HG03432 (cell line): ENCODE results near the gene MAGI2.
"Not testable (repeated sequence)": the region's sequence is repeated elsewhere in the genome, so short reads cannot be mapped to it uniquely, and the experiment has no call there.

Experiments
- ATAC-seq: cut with Tn5 transposase; IDR thresholded peaks from one replicate; pipeline ENCODE4 v1.9.1; 2021; ENCODE audit warnings: mild to moderate bottlenecking, moderate library complexity; ENCODE audit not compliant: unreplicated experiment

MAGI2 gene

GRCh38 chr7:79452032-79452494 is 1.4 kb downstream of the MAGI2 start:
- ATAC-seq, result no peak

- no peak for ATAC-seq
These were observed 1.9 kb downstream of the MAGI2 start for GRCh38 chr7:79451580-79451979.

- ATAC-seq, result not testable (repeated sequence)
These were observed 10.7 kb downstream of the MAGI2 start for GRCh38 chr7:79442766-79443165.

- ATAC-seq, result no peak
These were observed 17.1 kb downstream of the MAGI2 start for GRCh38 chr7:79436378-79436777.

DNA sequence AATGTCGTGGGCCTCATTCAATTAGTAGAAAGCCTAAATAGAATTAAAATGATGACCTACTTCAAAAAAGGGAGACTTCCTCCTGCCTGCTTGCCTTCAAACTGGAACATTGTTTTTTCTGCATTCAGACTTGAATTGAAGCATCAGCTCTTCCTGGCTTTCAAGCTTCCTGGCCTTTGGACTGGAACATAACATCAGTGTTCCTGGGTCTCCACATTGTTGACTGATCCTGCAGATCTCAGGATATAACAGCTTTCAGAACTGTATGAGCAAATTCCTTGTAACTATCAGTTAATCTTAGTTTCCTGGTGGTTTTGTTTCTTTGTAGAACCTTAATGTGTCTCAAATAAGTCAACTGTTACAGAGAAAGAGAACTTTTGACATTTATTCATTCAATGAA is 18.6 kb downstream of the MAGI2 start:
- ATAC-seq, result no peak

- no peak for ATAC-seq
These were observed 19.4 kb downstream of the MAGI2 start for GRCh38 chr7:79434098-79434497.

GRCh38 chr7:79430391-79430790 is 23.1 kb downstream of the MAGI2 start:
- ATAC-seq, result no peak

- no peak for ATAC-seq
These were observed 27.8 kb downstream of the MAGI2 start for GRCh38 chr7:79425665-79426064.

DNA sequence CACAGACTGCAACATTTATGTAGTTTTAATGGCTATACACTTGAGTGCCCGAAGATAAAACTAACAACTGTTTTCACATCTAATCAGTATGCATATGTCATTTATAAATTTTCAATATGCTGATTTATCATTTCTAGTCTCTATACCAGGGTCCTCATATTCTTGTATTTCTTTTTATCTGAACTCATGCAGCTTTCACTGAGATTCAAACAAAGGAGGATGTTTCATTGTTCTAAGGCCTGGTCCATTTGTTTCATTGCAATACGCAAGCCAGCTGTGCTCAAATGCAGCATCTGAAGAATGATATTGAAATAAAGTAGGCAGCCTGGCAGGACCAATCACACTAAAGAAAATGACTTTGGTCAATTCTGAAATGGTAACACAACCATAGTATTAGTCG is 31.7 kb downstream of the MAGI2 start:
- no peak for ATAC-seq

DNA sequence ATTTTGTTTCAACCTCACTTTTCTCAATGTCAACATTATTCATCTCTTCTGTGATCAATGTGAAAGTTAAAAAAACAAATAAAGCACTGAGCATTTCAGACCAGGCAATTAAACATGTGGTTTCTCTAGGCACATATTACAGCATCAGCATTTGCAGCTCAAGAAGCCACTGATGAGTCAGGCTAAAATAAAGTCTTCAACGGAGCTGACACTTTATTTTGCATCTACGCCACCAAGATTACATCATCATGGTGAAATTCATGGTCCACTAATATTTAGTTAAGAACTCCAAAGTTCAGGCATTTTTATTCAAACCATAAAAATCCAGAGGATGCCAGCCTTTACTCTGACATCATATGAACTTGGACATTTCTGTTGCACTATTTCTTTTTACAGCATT is 33.0 kb downstream of the MAGI2 start:
- no peak for ATAC-seq

DNA sequence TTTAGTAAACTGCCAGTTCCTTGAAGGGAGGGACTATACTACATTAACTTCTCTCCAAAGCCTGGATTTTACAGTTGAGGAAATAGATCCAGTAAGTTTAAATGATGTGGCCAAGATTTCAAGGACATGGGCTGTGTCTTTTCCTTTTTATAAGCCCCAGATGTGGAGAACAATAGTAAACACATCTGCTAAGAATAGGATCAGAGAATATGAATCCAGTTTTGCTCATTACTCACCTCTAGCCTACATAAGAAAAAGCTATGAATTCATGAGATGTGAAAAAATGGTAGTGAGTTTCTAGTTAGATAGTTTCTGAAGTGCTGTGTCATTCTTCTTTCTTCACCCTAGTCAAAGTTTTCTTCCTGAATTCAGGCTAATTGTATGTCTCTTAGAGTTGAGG is 38.6 kb downstream of the MAGI2 start:
- no peak for ATAC-seq

DNA sequence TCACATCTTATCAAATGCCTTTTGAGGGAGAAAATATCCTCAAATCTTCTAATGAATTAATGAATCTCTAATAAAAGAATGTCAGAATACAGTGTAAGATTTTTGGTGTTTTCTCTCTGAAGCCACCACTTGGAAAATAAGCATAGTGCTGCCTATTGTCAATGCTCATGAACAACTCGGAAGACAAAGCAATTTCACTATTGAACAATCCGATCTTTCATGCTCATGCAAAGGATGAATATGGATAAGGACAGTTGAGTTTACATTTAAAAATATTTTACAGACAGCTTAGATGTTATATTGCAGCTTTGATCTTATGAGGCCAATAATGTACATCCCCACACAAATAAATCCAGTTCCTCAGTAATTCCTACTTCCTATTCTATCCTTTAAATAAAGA is 40.6 kb downstream of the MAGI2 start:
- ATAC-seq, result no peak

DNA sequence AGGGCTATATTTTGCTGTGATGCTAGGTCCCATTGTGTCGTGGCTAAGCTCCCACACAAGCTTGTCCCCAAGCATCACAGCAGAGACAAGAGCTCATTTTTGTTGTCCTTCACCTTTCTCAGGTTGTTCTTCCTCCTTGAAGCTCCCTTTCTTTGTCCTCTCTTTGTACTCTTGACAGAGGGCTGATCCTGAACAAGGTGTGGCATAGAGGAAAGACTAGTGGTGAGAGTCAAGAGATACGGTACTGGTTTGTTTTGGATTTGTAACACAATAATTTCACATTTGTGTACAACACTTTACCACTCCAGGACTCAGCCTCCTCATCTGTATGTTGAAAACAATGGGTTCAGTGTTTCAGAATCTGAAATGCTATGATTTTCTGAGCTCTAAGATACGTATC is 41.0 kb downstream of the MAGI2 start:
- no peak for ATAC-seq

DNA sequence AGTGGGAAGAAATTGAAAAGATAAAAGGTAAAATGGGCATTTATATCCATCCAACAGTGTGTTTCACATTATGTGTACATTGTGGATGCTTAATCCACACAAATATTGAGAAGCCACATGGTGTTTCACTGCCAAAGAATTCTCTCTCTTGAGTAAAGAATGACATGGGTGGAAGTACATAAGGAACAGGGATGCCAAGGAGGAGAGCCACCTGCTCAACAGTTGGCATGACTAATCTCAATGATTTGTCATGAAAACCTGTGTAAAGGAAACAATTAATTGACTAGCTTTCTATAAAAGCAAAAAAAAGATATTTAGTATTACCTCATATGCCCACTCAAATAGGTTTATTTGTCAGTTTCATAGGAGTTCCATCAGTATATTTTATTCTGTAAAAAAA is 43.1 kb downstream of the MAGI2 start:
- ATAC-seq, result no peak

- ATAC-seq, result no peak
These were observed 46.1 kb downstream of the MAGI2 start for GRCh38 chr7:79407351-79407750.

- ATAC-seq, result no peak
These were observed 47.1 kb downstream of the MAGI2 start for GRCh38 chr7:79406371-79406770.

GRCh38 chr7:79405368-79405767 is 48.1 kb downstream of the MAGI2 start:
- ATAC-seq, result no peak

GRCh38 chr7:79403879-79404278 is 49.6 kb downstream of the MAGI2 start:
- no peak for ATAC-seq

DNA sequence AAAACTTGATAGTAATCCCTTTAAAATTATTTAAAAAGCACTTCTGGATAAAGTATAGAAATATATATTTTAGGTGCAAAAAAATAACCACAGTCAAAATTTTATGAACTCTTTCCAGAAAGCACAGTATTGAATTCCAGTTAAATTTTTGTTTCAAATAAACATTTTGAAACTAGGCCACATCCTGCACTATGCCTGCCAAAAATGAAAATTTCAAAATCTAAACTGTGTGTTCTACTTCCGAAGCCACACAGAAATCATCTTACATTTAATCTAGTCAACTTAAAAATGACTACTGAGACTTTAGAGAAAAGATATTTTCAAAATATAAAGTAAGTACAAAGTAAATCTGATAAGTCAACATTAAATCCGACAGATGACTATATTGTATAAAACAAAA is 50.0 kb downstream of the MAGI2 start:
- ATAC-seq, result no peak

DNA sequence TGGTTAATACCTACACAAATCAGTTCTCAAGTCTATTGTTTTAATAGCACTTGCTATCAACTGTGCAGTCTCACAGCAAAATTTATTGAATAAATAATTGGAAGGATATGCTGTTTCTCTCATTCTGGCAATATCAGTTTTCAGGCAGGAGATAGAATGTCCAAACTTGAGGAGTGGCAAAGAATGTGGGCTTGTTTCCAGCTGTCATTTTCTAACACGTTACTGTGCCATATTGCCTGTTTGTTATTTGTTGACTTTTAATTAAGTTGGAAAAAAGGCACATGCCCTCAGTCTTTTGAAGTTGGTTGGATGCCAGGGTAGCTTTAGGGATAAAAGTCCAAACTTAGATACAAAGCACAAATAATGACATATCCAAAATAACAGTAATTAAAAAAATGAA is 52.2 kb downstream of the MAGI2 start:
- no peak for ATAC-seq

DNA sequence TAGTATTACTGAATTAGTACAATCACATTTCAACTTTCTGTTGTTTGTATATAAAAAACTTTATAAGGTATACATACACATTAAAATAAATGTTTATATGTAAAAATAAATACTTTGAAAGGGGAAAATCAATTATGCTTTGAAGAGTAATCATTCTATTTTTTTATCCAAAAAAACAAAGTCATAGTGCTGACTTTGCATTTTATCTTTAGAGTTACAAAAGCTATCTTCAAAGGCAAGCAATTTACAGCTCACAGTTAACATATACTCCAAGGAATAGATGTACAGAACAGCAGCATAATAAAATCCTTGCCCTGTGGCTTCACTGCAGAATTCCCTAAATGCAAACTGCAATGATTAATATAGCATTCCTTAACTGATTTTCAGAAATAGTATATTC is 53.2 kb downstream of the MAGI2 start:
- ATAC-seq, result no peak

DNA sequence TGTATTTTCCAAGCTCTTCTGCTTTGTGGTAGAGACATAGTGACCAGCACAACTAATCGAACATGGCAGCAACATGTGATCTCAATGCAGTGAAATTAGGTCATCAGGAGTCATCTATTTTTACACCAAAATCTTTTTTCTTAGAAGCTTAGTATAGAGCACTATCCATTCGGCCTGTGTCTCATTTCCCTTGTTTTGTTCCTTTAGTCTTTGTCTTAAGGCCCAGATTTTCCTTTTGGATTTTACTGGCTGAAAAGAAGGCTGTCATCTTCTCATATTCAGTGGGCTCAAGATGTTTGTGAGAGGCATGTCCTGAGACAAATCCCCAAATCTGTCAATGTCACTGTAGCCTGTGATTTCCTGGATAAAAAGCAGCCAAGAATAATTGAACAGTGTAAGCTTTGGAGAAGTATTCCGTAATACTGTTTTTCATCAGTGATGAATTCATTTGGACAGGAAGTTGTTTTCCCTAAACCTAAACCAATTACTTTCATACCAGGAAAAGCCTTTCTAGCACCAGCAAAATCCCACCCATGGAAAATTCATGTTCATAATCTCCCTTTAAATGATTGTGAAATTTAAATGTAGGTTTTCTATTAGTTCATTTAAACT is 55.2 kb downstream of the MAGI2 start:
- ATAC-seq, result no peak

DNA sequence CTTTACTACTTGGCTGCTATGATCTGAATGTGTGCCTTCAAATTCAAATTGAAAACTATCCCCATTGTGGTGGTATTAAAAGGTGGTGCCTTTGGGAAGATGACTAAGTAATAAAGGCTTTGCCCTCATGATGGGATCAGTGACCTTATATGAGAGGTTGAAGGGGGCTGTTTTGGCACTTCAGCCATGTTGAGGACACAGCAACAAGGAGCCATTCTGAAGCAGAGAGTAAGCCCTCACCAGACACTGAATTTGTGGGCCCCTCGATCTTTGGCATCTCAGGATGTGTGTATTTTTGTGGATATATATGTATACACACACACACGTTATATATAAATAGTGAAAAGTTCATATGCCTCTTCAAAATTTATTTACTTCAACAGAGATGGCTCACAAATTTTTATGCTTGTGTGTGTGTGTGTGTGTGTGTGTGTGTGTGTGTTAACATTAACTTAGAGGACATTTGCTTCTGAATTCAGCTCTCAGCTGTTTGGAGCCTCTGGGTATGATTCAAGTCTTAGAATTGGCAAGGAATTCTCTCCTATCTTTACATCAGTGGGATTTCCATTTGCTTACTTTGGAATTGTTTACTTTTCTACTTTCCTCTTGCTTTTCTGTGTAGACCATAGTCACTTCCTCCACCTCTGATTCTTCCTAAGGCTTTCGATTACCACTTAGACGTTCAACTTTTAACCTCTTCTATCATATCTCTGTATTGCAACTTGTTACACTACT is 66.6 kb downstream of the MAGI2 start:
- ATAC-seq, result no peak
